PC-3 (cell line): Measurements from ENCODE around the gene CSNK1G1. TPM values are rescaled to one million over a fixed set of nuclear protein-coding genes. Genes with fewer than 3 reads are reported as not detected.
"Not testable (repeated sequence)": the region's sequence is repeated elsewhere in the genome, so short reads cannot be mapped to it uniquely, and the experiment has no call there.

Experiments
- ATAC-seq: fragments of 200-7000 bp; cut with Tn5 transposase; 2 replicates; pipeline ENCODE4 v1.9.1; 2020; ENCODE audit warnings: mild to moderate bottlenecking, moderate library complexity
- BruUV-seq: library from RNA; stranded (reverse); fragments of 400-500 nt; replicated peaks from 2 replicates; lab custom pipeline; 2021; lab: Mats Ljungman, UMichigan
- CTCF ChIA-PET: fragments of 300-600 bp; sonication (Branson Sonifier 250); formaldehyde crosslinking; loops from one replicate; lab custom pipeline; 2022; ENCODE audit warnings: antibody characterized with exemption; lab: Charles Lee
- POLR2A ChIA-PET: fragments of 300-600 bp; sonication (Branson Sonifier 250); formaldehyde crosslinking; loops from one replicate; lab custom pipeline; 2022; ENCODE audit warnings: antibody characterized with exemption; ENCODE audit not compliant: unreplicated experiment; lab: Charles Lee
- DNase-seq: peaks from one replicate; pipeline ENCODE4 v3.0.0-alpha.2; 2015
- H2AFZ ChIP-seq: fragments of 300-600 bp; sonication (generic); 2 replicates; pipeline ENCODE4 v1.6.0; 2016; ENCODE audit warnings: antibody characterized with exemption, low read length
- H3F3A ChIP-seq: fragments of 300-600 bp; sonication (generic); one replicate; pipeline ENCODE4 v1.6.0; 2017; ENCODE audit warnings: antibody characterized with exemption, low read length, control low read depth, mild to moderate bottlenecking; ENCODE audit not compliant: unreplicated experiment
- H3K27ac ChIP-seq: fragments of 300-600 bp; sonication (generic); 2 replicates; pipeline ENCODE4 v1.5.1; 2016; ENCODE audit warnings: mild to moderate bottlenecking, low read length
- H3K27me3 ChIP-seq: fragments of 300-600 bp; sonication (generic); 2 replicates; pipeline ENCODE4 v1.6.1; 2016; ENCODE audit warnings: low read length, mixed read lengths
- H3K36me3 ChIP-seq: fragments of 300-600 bp; sonication (generic); 2 replicates; pipeline ENCODE4 v1.6.1; 2016; ENCODE audit warnings: low read depth, mixed run types, low read length, mixed read lengths
- H3K4me1 ChIP-seq: fragments of 300-600 bp; sonication (generic); 2 replicates; pipeline ENCODE4 v1.5.1; 2016; ENCODE audit warnings: low read length; ENCODE audit not compliant: insufficient read depth
- H3K4me2 ChIP-seq: fragments of 300-600 bp; sonication (generic); 2 replicates; pipeline ENCODE4 v1.6.0; 2016; ENCODE audit warnings: low read length
- H3K4me3 ChIP-seq: fragments of 300-600 bp; sonication (generic); 2 replicates; pipeline ENCODE4 v1.5.1; 2016; ENCODE audit warnings: mild to moderate bottlenecking, low read length, mixed read lengths
- H3K79me2 ChIP-seq: fragments of 300-600 bp; sonication (generic); 2 replicates; pipeline ENCODE4 v1.6.1; 2017; ENCODE audit warnings: low read length, mixed read lengths
- H3K9ac ChIP-seq: fragments of 300-600 bp; sonication (generic); 2 replicates; pipeline ENCODE4 v1.6.0; 2016; ENCODE audit warnings: mild to moderate bottlenecking, low read length
- H3K9me2 ChIP-seq: fragments of 300-600 bp; sonication (generic); replicated peaks from 2 replicates; pipeline ENCODE4 v1.6.1; 2016; ENCODE audit warnings: mixed run types, low read length, mixed read lengths
- H3K9me3 ChIP-seq: fragments of 300-600 bp; sonication (generic); 2 replicates; pipeline ENCODE4 v1.6.1; 2016; ENCODE audit warnings: low read length, mixed read lengths
- H4K20me1 ChIP-seq: fragments of 300-600 bp; sonication (generic); 2 replicates; pipeline ENCODE4 v1.6.1; 2016; ENCODE audit warnings: low read length, mixed read lengths
- CTCF ChIP-seq: fragments of 300-600 bp; sonication (generic); conservative IDR thresholded peaks from 2 replicates; pipeline ENCODE4 v1.5.1; 2017; ENCODE audit warnings: antibody characterized with exemption, low read depth, mild to moderate bottlenecking, low read length
- EZH2 ChIP-seq: fragments of 300-600 bp; sonication (generic); IDR thresholded peaks from one replicate; pipeline ENCODE4 v1.6.1; 2017; ENCODE audit warnings: antibody characterized with exemption, mild to moderate bottlenecking, low read length; ENCODE audit not compliant: unreplicated experiment
- EZH2phosphoT487 ChIP-seq: fragments of 300-600 bp; sonication (generic); IDR thresholded peaks from 2 replicates; pipeline ENCODE4 v1.6.1; 2018; ENCODE audit warnings: mild to moderate bottlenecking, antibody characterized with exemption, low read length, borderline replicate concordance
- intact Hi-C: fragments of 100-400 bp; cut with micrococcal nuclease; formaldehyde crosslinking; loops from 2 replicates; pipeline ENCODE4 v1.9.0; 2023
- total RNA-seq: library from RNA; depleted of rRNA; stranded (reverse); fragments of >200 nt; gene quantifications from 2 replicates; pipeline ENCODE4 v1.2.3, GENCODE V29; 2014

The CSNK1G1 gene
- total RNA-seq, 1 experiment from 2014 or later, result 9.8 TPM

- no peak for TF ChIP-seq EZH2
- TF ChIP-seq EZH2phosphoT487, result no peak
- no peak for TF ChIP-seq CTCF
- no peak overlapping the region for H3K4me2 ChIP-seq
- ATAC-seq (no peak), DNase-seq (no peak)
- intact Hi-C loops, result no loop called here
- no peak overlapping the region for H2AFZ ChIP-seq
- H3K9ac ChIP-seq, result no peak overlapping the region
- H4K20me1 ChIP-seq, result no peaks in the 10 kb centered on the region
- H3K4me1 ChIP-seq, result no peaks in the 10 kb centered on the region
- ChIA-PET CTCF (no interaction called here), POLR2A (no interaction called here)
- no TSS peak for BruUV-seq
- H3F3A ChIP-seq, result no peaks in the 10 kb centered on the region
- H3K36me3 ChIP-seq, result no peaks in the 10 kb centered on the region
- no peaks in the 10 kb centered on the region for H3K9me3 ChIP-seq
- H3K27ac ChIP-seq, result no peak overlapping the region
- no peak overlapping the region for H3K4me3 ChIP-seq
- no peaks in the 10 kb centered on the region for H3K9me2 ChIP-seq
- no peaks in the 10 kb centered on the region for H3K27me3 ChIP-seq
- no peaks in the 10 kb centered on the region for H3K79me2 ChIP-seq
Measured at GRCh38 chr15:64267331-64267973, 88.5 kb downstream of the CSNK1G1 start.

- POLR2A ChIA-PET, result interaction anchor here (0.6 kb wide), 1 partner anchor 96 kb away, joined by 4 read pairs; no protein-coding TSS in a partner anchor
- H3K4me1 ChIP-seq, H2AFZ ChIP-seq, H3K4me2 ChIP-seq, H3K36me3 ChIP-seq, H3K4me3 ChIP-seq, CTCF ChIA-PET, H3K9me3 ChIP-seq, H3F3A ChIP-seq, H3K9ac ChIP-seq, H3K27ac ChIP-seq, DNase-seq, intact Hi-C loops, H4K20me1 ChIP-seq, ATAC-seq, H3K27me3 ChIP-seq, H3K79me2 ChIP-seq, BruUV-seq, H3K9me2 ChIP-seq: not testable (repeated sequence)
Measured at GRCh38 chr15:64265188-64265587, 90.8 kb downstream of the CSNK1G1 start.

GRCh38 chr15:64264502-64264901 lies 91.5 kb downstream of the CSNK1G1 start:
- no peaks in the 10 kb centered on the region for H3K9me3 ChIP-seq
- no peak overlapping the region for H3K4me2 ChIP-seq
- no peak overlapping the region for H3K27ac ChIP-seq
- ChIA-PET CTCF (interaction anchor here (0.6 kb wide), 1 partner anchor 401 kb away, joined by 4 read pairs; no protein-coding TSS in a partner anchor), POLR2A (no interaction called here)
- no peaks in the 10 kb centered on the region for H3K9me2 ChIP-seq
- ATAC-seq, result no peak
- TF ChIP-seq CTCF (no peak), EZH2phosphoT487 (no peak), EZH2 (no peak)
- H3K79me2 ChIP-seq, result no peaks in the 10 kb centered on the region
- no peaks in the 10 kb centered on the region for H3K4me1 ChIP-seq
- BruUV-seq, result no TSS peak
- intact Hi-C loops, result no loop called here
- H3F3A ChIP-seq, result no peaks in the 10 kb centered on the region
- no peak for DNase-seq
- no peaks in the 10 kb centered on the region for H3K36me3 ChIP-seq
- H4K20me1 ChIP-seq, result no peaks in the 10 kb centered on the region
- H3K27me3 ChIP-seq, result no peaks in the 10 kb centered on the region
- H3K9ac ChIP-seq, result no peak overlapping the region
- H3K4me3 ChIP-seq, result no peak overlapping the region
- H2AFZ ChIP-seq, result no peak overlapping the region
